Measurements from ENCODE around the gene MNS1.
"Not testable (repeated sequence)": the region's sequence is repeated elsewhere in the genome, so short reads cannot be mapped to it uniquely, and the experiment has no call there.

MNS1 gene

GRCh38 chr15:56464893-56465520 is at the start of gene MNS1:
Gene MNS1, minus strand, starts transcription at chr15:56465137. Its CDS starts 165 bp downstream, at chr15:56464972.
- peak; percentile 89 for DNase-seq

DNA sequence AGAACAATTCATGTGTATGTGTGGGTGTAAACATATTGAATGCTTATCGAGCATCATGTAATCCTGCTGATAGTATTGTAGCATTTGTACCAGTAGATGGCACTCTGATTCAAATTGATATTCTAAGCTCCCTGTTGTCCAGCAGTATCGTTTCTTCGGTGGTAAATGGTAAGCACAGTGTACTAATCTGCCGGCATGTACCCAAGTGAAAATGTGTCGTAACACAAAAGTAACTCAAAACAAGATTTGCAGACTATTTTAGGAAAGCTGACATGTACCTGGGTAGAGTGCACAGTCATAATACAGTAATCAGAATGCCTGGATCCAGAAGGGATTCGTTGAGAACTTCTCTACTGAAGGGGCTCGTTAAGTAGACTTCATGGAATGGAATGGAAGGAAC is 31.7 kb upstream of the MNS1 start:
- DNase-seq = no peak

DNA sequence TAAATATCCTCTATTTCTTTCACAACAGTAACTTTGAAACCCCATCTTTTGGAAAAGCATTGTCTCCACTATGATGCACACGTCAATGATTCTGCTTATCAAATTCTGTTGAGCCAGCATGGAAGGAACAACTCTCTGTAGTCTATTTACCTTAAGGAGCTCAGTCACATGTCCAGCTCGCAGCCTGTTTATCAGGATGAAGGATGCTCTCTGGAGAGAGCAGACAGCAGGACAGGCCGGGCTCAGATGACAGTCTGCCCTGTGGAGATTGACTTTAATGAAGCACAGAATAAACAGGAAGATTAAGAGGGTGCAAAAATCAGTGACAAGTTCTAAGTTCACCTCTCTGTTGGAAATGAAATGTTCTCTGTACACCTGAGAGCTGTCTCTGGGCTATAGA is 30.6 kb upstream of the MNS1 start:
- DNase-seq = no peak

DNA sequence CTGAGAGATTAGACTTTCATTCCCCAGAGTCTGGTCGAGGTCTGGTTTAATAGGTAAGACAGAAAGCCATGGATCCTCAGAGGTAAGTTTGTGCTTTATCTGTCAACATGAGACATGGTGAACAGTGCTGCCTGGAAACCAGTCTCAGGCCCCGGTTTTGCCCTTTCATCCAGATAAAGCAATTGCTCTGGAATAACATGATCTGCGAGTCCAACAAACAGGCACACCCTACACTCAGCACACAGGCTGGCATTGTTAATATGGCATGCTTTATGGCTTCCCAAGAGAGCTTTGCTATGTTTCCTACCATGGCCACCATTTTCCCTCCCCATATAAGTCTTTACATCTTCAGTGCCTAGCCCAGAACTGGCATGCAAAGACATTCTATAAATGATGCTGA is 30.1 kb upstream of the MNS1 start:
- DNase-seq = no peak

- DNase-seq = no peak
Observed at GRCh38 chr15:56492791-56493555, 28.0 kb upstream of the MNS1 start.

GRCh38 chr15:56492236-56492635 is 27.3 kb upstream of the MNS1 start:
- no peak for DNase-seq

DNA sequence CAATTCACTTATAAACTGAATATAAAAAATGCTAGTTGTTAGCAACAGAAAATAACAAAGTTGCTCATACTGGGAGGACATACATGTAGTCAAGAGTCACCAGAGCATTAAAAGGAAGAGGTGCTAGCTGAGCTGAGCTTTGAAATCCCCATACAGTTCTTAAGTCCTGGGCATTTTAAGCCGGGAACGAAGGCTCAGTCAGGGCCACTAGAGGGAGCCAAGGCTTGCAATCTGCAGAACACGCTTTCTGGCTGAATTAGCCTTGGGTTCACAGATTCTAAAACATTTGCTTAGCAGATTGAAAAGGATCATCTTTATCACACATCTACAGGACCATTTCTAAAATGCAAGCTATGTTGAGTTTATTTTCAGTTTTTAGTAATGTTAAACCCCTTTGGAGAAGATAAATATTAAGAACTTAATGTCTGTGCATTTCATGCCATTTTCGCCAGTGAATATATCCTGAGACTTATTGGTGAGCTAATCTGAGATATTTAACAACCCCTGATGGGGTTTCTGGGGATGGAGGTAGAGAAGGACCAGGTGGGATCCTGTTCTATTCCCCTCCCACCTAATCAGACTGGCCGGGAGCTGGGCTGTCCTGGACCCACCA is 26.3 kb upstream of the MNS1 start:
- DNase-seq = peak; percentile 23

- DNase-seq = no peak
Observed at GRCh38 chr15:56490461-56490860, 25.5 kb upstream of the MNS1 start.

DNA sequence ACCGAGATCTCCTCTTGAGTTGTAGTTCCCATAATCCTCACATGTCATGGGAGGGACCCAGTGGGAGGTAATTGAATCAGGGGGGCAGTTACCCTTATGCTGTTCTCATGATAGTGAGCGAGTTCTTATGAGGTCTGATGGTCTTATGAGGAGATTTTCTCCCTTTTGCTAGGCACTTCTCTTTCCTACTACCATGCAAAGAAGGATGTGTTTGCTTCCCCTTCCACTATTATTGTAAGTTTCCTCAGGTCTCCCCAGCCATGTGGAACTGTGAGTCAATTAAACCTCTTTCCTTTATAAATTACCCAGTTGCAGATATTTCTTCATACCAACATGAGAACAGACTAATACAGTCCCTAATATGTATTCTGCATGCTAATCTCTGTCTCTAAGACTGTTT is 21.3 kb upstream of the MNS1 start:
- DNase-seq = not testable (repeated sequence)

DNA sequence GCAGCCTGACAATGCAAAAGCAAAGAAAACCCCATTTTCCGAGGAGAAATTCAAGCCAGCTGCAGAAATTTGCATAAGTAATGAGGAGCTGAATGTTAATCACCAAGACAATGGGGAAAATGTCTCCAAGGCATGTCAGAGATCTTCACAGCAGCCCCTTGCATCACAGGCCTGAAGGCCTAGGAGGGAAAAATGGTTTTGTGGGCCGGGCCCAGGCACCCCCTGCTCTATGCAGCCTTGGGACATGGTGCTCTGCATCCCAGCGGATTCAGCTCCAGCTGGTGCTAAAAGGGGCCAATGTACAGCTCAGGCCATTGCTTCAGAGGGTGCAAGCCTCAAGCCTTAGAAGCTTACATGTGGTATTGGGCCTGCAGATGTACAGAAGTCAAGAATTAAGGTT is 20.5 kb upstream of the MNS1 start:
- DNase-seq = not testable (repeated sequence)

- no peak for DNase-seq
Observed at GRCh38 chr15:56484287-56484686, 19.4 kb upstream of the MNS1 start.

DNA sequence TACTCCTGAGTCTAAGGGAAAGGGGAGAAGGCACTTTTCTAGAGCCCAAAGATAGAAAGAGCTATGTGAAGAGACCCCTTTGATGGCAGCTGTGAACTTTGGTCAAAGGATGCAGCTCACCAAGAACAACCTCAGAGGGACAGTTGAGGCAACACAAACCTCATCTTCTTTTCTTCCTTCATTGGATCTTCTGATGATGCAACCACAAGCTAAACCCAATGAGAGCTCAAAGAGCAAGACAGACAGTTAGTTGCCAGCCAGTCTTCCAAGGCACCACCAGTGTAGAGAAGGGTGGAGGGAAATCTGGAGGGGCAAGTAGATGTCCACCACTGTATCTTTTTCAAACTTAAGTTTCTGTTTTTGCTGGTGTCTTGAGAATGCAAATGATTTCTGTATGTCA is 10.4 kb upstream of the MNS1 start:
- no peak for DNase-seq

DNA sequence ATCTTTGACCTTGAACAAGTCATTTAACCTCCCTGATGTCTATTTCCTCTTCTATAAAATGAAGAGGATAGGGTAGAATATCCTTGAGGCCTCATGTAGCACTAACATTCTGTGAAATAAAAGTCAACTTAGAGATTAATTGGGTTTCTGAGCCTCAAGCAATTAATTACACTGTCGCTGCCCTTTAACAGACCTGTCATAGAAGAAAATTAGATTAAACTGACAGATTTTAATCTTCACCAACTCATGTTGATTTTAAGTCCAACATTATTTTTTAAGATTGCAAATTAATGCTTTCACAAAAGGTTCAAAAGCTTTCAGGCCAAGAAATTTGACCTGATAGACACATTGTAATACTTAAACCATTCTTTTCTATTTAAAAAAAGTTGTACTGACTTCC is 8.1 kb upstream of the MNS1 start:
- DNase-seq = no peak

DNA sequence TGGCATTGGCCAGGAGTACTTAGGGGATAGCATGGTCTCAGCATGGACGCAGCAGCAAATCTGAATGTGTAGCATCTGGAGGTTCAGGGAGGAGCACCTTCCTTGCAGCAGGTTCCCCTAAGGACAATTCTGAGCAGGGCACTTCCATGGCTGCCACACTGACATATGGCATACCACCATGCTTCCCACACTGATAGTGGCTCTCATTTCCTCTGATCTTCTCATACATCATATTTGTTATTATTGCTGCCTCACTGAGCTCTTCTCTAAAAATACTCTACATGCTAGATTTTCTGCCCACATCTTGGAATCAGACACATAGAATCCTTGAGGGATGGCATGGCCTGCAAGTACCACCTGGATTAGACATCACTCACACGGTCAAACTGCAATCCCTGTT is 7.3 kb upstream of the MNS1 start:
- DNase-seq = no peak

- DNase-seq = no peak
Observed at GRCh38 chr15:56471440-56472069, 6.6 kb upstream of the MNS1 start.

DNA sequence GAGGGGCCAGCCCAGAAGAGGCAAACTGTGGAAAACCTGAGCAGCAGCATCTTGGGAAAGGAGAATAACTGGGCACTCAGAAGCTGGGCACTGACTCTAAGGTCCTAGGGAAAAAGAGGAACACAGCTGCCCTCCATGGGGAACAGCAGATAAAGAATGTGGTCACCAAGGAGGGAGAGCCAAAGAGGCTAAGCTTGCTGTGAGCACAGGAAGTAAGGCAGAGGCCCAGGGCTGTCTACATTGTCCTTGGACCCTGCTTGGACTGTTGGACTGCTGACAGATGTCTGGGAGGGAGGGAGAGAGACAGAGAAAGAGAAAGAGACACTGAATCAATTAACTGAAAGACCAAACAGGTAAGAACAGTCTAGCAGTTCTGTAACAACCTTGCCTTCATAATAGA is 4.5 kb upstream of the MNS1 start:
- DNase-seq = no peak

DNA sequence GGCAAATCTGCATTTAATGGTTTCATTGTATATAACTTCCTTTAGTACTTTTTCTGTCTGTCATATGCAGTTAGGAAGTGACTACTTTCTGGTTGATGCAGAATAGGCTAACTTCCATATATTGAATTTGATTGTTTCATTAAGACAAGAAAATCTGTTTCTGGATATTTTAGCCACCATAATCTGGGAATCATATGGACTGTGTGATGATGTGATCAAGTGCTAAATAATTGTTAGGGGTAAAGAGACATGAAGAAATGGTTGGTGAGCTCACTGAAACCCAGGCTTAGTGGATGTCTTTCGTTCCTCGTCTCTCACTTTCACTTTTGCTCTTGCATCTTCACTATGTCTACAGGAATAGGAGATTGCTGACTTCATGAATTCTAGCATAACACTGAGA is 3.5 kb upstream of the MNS1 start:
- DNase-seq = no peak

GRCh38 chr15:56467616-56468015 is 2.7 kb upstream of the MNS1 start:
- DNase-seq = no peak

DNA sequence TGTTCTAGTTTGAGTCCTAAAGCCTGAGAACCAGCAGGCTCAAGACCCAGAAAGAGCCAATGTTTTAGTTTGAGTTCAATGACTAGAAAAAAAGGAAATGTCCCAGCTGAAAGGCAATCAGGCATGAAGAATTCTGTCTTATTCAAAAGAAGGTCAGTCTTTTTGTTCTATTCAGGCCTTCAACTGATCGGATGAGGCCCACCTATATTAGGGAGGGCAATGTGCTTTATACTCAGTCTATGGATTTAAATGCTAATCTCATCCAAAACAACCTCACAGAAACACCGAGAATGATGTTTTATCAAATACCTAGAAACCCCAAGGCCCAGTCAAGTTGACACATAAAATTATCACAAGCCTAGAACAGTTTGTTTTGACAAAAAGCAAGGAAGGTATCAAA is 4.0 kb downstream of the MNS1 start:
- DNase-seq = no peak

GRCh38 chr15:56460071-56460470 is 4.9 kb downstream of the MNS1 start:
- no peak for DNase-seq

- no peak for DNase-seq
Observed at GRCh38 chr15:56459096-56459495, 5.8 kb downstream of the MNS1 start.

DNA sequence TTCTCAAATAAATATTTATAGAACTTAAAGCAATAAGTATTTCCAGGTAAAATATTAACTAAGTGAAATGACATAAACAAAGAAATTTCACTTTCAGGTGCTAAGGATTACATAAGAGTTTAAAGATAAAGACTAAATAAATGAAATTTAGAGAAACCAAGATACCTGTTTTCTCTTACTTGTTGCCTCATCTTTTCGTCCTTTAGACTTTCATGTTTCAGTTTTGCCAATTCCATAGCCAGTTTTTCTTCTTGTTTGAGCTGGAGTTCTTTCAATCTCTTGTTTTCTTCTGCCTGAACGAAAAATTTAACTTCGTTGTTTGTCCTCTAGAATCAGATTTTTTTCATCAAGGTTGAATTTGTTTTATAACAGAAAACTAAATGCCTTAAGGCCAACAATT is 8.7 kb downstream of the MNS1 start:
- no peak for DNase-seq

GRCh38 chr15:56454836-56455235 is 10.1 kb downstream of the MNS1 start:
- DNase-seq = no peak

DNA sequence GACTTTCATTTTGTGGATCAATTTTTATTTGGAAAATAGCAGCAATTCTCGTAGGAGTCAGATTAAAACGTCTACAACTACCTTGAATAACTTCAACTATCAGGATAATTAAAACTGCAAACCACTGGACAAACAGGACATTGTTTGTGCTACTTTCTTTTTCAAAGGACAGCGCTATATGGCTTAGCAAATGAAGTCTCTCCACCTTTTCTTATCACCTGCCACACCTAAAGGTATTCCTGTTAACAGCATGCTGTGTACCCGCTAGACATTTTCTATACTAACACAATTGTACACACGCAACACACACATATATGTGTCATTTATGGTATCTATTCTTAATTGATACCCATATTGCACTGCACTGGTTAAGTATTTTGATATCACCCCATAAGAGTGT is 19.2 kb downstream of the MNS1 start:
- DNase-seq = no peak

All from CD4-positive, alpha-beta T cell treated with Interleukin-15 for 1 hour (primary cell).